Dendritic cell treated with granulocyte-macrophage colony-stimulating factor and Interleukin-4, amounts not matched to agents 40 ng/mL and 50 ng/mL, for 4 days (primary cell): ENCODE data around the gene GTF2B.
"Not testable (repeated sequence)": the region's sequence is repeated elsewhere in the genome, so short reads cannot be mapped to it uniquely, and the experiment has no call there.

ENCODE experiments used
- H3K27ac Mint-ChIP-seq: one replicate; pipeline ENCODE4 v1.8.0; 2022; ENCODE audit warnings: mild to moderate bottlenecking, mixed read lengths
- H3K27me3 Mint-ChIP-seq: one replicate; pipeline ENCODE4 v1.8.0; 2022; ENCODE audit warnings: mild to moderate bottlenecking, mixed read lengths
- H3K36me3 Mint-ChIP-seq: one replicate; pipeline ENCODE4 v1.8.0; 2022; ENCODE audit warnings: low read depth, mixed read lengths
- H3K4me1 Mint-ChIP-seq: one replicate; pipeline ENCODE4 v1.8.0; 2022; ENCODE audit warnings: low read depth, mixed read lengths
- H3K4me3 Mint-ChIP-seq: one replicate; pipeline ENCODE4 v1.8.0; 2022; ENCODE audit warnings: mild to moderate bottlenecking, moderate library complexity, mixed read lengths
- H3K9me3 Mint-ChIP-seq: one replicate; pipeline ENCODE4 v1.8.0; 2022; ENCODE audit warnings: mixed read lengths
- intact Hi-C: fragments of 100-400 bp; cut with micrococcal nuclease; formaldehyde crosslinking; loops from one replicate; pipeline ENCODE4 v1.15.0; 2022

The GTF2B gene

DNA sequence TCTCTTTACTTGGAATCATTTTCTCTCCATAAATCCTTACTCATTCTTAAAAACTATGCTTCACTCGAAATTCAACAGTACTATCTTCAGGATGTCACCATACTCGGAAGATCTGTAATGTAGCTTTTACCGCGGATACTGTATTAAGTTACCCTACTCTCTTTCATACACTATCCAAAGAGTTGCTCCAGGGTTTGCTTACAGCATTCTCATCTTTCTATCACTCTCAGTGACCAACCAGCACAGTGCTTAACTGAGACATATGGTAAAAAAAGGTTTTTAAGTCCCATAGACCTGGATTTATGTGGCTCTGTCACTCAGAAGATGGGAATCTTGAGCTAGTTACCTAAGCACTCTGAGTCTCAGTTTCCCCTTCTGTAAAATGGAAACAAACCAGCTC lies 15.8 kb downstream of the GTF2B start:
- no peaks in the 10 kb centered on the region for H3K27me3 Mint-ChIP-seq
- H3K4me1 Mint-ChIP-seq, result peaks cover 33% of the 10 kb centered on the region
- no peak overlapping the region for H3K4me3 Mint-ChIP-seq
- no peaks in the 10 kb centered on the region for H3K9me3 Mint-ChIP-seq
- peaks cover 31% of the 10 kb centered on the region for H3K36me3 Mint-ChIP-seq
- intact Hi-C loops, result loop anchor here (2.0 to 5.0 kb wide), 3 partner anchors 139 to 268 kb away; partner anchors contain the start of gene PKN2
- no peak overlapping the region for H3K27ac Mint-ChIP-seq

- Mint-ChIP-seq H3K27me3 (no peaks in the 10 kb centered on the region), H3K4me3 (no peak overlapping the region), H3K27ac (no peak overlapping the region), H3K36me3 (peaks cover 22% of the 10 kb centered on the region), H3K9me3 (no peaks in the 10 kb centered on the region), H3K4me1 (peaks cover 35% of the 10 kb centered on the region)
- intact Hi-C loops, result loop anchor here (2.0 kb wide), 1 partner anchor 137 kb away; no protein-coding TSS in a partner anchor
Measured at GRCh38 chr1:88873737-88874349, 17.5 kb downstream of the GTF2B start.

DNA sequence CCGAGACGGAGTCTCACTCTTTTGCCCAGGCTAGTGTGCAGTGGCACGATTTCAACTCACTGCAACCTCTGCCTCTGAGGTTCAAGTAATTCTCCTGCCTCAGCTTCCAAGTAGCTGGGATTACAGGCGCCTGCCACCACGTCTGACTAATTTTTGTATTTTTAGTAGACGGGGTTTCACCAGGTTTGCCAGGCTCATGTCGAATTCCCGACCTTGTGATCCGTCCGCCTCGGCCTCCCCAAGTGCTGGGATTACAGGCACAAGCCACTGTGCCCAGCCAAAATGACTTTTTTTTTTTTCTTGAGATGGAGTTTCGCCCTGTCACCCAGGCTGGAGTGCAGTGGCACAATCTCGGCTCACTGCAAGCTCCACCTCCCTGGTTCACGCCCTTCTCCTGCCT lies 21.7 kb downstream of the GTF2B start:
- Mint-ChIP-seq H3K36me3 (peaks cover 18% of the 10 kb centered on the region), H3K4me1 (peaks cover 34% of the 10 kb centered on the region)
- intact Hi-C loops, H3K9me3 Mint-ChIP-seq, H3K27me3 Mint-ChIP-seq, H3K27ac Mint-ChIP-seq, H3K4me3 Mint-ChIP-seq: not testable (repeated sequence)

DNA sequence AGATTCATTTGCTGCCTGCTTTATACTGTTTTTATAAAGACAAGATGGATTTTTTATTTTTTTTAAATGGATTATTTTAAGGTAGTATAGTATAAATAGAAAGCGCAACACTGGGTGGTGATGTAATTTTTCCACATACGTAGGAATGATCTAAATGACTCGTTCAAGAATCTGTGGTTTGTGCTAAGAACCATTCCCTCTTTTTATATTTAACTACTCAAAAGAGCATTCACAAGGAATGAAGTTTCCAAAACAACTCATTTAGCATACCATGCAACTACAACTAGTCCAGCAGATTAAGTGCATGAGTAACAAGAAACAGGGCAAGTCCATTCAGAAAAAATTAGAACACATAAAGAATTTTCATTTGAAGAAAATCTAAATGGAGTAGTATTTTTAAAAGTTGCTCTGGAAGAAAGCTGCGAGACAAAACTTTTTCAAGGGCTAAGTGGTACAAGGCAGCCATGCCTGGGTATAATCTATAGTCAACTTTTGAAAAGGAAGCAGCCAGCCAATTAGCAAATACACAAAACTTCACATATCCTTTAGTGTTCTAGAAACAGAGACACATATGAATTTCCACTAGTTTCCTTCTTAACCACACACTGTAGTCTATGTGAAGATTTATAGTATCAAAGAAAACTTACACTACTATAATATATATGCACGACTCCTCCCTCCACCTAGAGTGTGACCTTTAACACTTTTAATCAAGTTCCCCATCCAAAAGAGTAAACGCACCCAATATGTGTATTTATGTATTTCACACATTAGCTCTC lies 23.4 kb downstream of the GTF2B start:
- intact Hi-C loops, result no loop called here
- Mint-ChIP-seq H3K4me1 (peaks cover 23% of the 10 kb centered on the region), H3K27ac (no peak overlapping the region), H3K9me3 (no peaks in the 10 kb centered on the region), H3K27me3 (no peaks in the 10 kb centered on the region), H3K36me3 (peaks cover 30% of the 10 kb centered on the region), H3K4me3 (no peak overlapping the region)

- Mint-ChIP-seq H3K9me3 (no peaks in the 10 kb centered on the region), H3K4me1 (no peaks in the 10 kb centered on the region), H3K4me3 (no peak overlapping the region), H3K27ac (no peak overlapping the region), H3K27me3 (no peaks in the 10 kb centered on the region), H3K36me3 (peaks cover 63% of the 10 kb centered on the region)
- intact Hi-C loops, result no loop called here
Measured at GRCh38 chr1:88851303-88852063, 39.9 kb downstream of the GTF2B start.

GRCh38 chr1:88847643-88848042 lies 43.7 kb downstream of the GTF2B start:
- intact Hi-C loops, result no loop called here
- H3K27me3 Mint-ChIP-seq, result no peaks in the 10 kb centered on the region
- no peaks in the 10 kb centered on the region for H3K4me1 Mint-ChIP-seq
- H3K27ac Mint-ChIP-seq, result no peak overlapping the region
- no peaks in the 10 kb centered on the region for H3K9me3 Mint-ChIP-seq
- H3K4me3 Mint-ChIP-seq, result no peak overlapping the region
- H3K36me3 Mint-ChIP-seq, result peaks cover 31% of the 10 kb centered on the region

- Mint-ChIP-seq H3K36me3 (peaks cover 61% of the 10 kb centered on the region), H3K4me3 (no peak overlapping the region), H3K4me1 (no peaks in the 10 kb centered on the region), H3K9me3 (no peaks in the 10 kb centered on the region), H3K27me3 (no peaks in the 10 kb centered on the region), H3K27ac (no peak overlapping the region)
- intact Hi-C loops, result no loop called here
Measured at GRCh38 chr1:88825721-88826120, 65.6 kb downstream of the GTF2B start.

GRCh38 chr1:88819642-88820041 lies 71.7 kb downstream of the GTF2B start:
- H3K4me1 Mint-ChIP-seq, H3K4me3 Mint-ChIP-seq, H3K9me3 Mint-ChIP-seq, H3K27ac Mint-ChIP-seq, H3K27me3 Mint-ChIP-seq, intact Hi-C loops: not testable (repeated sequence)
- peaks cover 73% of the 10 kb centered on the region for H3K36me3 Mint-ChIP-seq

DNA sequence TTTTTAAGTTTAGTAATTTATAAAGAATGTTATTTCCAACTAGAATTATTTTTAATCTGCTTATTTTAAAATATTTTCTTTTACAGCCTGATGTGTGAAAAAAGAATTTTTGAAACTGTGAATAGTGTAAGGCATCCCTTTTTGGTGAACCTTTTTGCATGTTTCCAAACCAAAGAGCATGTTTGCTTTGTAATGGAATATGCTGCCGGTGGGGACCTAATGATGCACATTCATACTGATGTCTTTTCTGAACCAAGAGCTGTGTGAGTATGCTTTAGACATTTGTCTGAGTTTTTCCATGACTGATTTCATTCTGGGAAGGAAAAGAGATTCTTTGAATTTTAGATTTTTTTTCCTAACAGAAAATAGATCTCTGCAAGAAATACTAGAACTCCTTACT lies 77.9 kb downstream of the GTF2B start:
- Mint-ChIP-seq H3K36me3 (peaks cover 58% of the 10 kb centered on the region), H3K27me3 (no peaks in the 10 kb centered on the region), H3K4me1 (no peaks in the 10 kb centered on the region), H3K27ac (no peak overlapping the region), H3K9me3 (no peaks in the 10 kb centered on the region), H3K4me3 (no peak overlapping the region)
- intact Hi-C loops, result no loop called here

DNA sequence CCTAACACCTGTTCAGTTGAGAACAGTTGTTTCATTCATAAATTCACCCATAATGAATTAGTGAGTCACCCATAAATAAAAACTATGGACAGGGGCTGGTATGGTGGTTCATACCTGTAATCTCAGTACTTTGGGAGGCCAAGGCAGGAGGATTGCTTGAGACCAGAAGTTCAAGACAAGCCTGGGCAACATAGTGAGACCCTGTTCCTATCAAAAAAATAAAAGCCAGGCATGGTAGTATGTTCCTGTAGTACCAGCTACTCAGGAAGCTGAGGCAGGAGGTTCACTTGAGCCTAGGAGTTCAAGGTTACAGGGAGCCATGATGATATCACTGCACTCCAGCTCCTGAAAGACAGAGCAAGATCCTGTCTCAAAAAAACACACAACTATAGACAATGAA lies 79.0 kb downstream of the GTF2B start:
- Mint-ChIP-seq H3K4me1 (no peaks in the 10 kb centered on the region), H3K27ac (no peak overlapping the region), H3K9me3 (no peaks in the 10 kb centered on the region), H3K36me3 (peaks cover 47% of the 10 kb centered on the region), H3K27me3 (no peaks in the 10 kb centered on the region), H3K4me3 (no peak overlapping the region)
- intact Hi-C loops, result no loop called here

DNA sequence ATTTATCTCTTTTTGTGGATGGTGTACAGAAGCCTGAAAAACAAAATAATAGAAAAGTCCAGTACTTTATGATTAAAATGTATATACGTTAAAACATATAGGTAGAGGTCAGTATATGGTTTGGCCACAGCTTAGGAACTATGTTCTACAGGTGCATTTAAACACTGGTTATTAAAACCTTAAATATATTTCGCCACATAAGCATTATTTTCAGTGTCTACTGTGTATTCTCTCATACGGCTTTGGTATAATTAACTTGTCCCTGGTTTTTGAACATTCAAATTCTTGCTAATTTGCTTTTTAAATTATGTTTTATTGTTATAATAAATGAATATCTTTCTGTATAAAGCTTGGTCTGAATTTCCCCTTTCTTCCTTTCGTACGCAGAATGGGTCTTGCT lies 87.9 kb downstream of the GTF2B start:
- Mint-ChIP-seq H3K36me3 (peaks cover 65% of the 10 kb centered on the region), H3K9me3 (peaks cover 8% of the 10 kb centered on the region), H3K27ac (no peak overlapping the region), H3K4me3 (no peak overlapping the region), H3K27me3 (no peaks in the 10 kb centered on the region), H3K4me1 (peaks cover 23% of the 10 kb centered on the region)
- intact Hi-C loops, result loop anchor here (10.0 kb wide), 1 partner anchor 149 kb away; no protein-coding TSS in a partner anchor

DNA sequence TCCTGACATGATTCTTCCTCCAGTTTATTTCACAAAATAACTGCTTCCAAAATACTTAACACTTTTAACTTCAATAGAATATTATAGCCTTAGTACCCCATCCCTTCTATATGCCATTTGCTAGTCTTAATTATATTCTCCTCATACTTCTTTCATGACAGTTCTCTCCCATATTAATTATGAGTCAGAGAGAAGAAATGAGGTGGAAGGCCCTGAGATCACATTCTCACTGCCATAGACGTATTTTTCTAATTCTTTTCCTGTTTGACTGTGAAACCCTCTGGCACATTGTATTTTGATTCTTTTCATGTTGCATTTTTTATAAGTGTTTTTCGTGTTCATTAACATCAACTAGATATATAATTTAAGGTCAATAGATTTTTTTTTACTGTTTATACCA lies 88.4 kb downstream of the GTF2B start:
- intact Hi-C loops, result loop anchor here (10.0 kb wide), 1 partner anchor 148 kb away; no protein-coding TSS in a partner anchor
- Mint-ChIP-seq H3K4me3 (no peak overlapping the region), H3K4me1 (peaks cover 26% of the 10 kb centered on the region), H3K9me3 (peaks cover 8% of the 10 kb centered on the region), H3K36me3 (peaks cover 68% of the 10 kb centered on the region), H3K27ac (no peak overlapping the region), H3K27me3 (no peaks in the 10 kb centered on the region)
